Measurements from ENCODE around the gene FAM149B1.

DNA sequence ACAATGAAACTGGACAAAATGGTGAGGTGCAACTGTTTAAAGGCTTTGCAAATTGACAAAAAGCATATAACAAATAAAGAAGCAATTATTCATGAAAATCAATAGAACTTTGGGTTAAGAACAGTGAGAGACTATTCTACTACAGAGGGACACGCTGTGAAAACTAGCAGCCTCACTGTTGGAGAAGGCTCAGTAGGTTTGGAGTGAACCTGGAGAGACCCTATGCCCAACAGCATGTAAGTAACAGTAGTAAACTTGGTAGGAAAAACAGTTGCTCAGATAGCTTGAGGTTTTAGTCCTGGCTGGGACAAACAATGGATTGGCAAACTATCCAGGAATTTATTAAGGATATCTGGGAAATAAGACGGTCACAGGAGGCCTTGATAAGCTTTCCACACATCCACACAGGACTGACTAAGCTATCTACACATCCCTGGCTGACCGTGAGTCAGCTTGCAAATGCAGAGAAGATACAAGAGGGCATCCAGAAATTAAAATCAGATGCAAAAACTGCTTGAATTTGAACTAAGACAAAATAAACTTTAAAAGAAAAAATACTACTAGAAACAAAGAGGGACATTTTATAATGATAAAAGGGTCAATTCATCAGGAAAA lies 15.9 kb downstream of the FAM149B1 start:
- TF ChIP-seq, protein P1, sequence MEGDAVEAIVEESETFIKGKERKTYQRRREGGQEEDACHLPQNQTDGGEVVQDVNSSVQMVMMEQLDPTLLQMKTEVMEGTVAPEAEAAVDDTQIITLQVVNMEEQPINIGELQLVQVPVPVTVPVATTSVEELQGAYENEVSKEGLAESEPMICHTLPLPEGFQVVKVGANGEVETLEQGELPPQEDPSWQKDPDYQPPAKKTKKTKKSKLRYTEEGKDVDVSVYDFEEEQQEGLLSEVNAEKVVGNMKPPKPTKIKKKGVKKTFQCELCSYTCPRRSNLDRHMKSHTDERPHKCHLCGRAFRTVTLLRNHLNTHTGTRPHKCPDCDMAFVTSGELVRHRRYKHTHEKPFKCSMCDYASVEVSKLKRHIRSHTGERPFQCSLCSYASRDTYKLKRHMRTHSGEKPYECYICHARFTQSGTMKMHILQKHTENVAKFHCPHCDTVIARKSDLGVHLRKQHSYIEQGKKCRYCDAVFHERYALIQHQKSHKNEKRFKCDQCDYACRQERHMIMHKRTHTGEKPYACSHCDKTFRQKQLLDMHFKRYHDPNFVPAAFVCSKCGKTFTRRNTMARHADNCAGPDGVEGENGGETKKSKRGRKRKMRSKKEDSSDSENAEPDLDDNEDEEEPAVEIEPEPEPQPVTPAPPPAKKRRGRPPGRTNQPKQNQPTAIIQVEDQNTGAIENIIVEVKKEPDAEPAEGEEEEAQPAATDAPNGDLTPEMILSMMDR (IDR thresholded peaks at IDR 0.05) = no peak
- TF ChIP-seq POLR2A (IDR thresholded peaks at IDR 0.05) = no peak

Measured in uterus (tissue), 2 donors.